ENCODE results near the gene TMEM59L. TPM values are rescaled to one million over a fixed set of nuclear protein-coding genes. Genes with fewer than 3 reads are reported as not detected.

TMEM59L gene
- total and polyA plus RNA-seq, 9 of the 15 experiments (the other 6 are each of a cell fraction or from before 2014, with no cell fraction given), result 0.37 TPM; not detected in 8

DNA sequence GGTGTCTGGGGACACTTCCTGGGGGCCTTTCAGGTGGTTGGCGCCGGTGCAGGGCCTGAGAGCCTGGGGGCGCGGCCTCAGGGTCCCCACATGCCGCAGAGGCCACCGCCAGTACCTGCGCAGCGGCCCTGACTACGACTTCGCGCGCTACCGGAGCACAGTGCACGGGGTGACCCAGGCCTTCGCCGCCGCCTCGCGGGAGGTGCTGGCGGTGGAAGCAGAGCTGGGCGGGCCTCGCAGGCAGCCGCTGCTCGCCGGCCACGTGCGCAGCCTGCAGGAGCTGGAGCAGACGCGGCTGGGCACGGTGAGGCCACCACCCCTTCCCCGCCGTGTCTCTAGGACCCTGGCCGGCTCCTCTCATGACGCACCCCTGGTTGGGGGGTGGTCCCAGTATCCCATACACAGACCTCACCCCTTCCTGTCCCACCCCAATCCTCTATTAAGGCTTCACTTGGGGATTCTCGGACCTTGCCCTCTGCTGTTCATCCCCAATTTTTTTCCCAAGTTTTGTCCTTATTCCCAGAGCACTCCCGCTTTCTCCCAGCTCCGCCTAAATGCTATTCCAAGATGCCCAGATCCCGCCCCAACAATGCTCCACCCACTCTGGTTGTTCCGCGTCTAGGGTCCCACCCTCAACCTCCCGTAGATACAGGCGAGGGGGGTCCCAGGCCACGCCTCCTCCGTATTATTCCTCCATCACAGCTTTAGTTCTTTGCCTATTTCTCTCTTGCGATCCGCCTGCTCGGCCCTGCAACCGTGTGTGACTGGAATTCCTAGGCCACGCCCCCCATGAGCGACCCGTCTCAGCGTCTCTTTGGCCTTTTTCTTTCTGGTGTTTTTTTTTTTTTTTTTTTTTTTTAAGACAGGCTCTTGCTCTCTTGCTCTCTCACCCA lies 23.0 kb upstream of the TMEM59L start (continued):
- TF ChIP-seq, protein P1, sequence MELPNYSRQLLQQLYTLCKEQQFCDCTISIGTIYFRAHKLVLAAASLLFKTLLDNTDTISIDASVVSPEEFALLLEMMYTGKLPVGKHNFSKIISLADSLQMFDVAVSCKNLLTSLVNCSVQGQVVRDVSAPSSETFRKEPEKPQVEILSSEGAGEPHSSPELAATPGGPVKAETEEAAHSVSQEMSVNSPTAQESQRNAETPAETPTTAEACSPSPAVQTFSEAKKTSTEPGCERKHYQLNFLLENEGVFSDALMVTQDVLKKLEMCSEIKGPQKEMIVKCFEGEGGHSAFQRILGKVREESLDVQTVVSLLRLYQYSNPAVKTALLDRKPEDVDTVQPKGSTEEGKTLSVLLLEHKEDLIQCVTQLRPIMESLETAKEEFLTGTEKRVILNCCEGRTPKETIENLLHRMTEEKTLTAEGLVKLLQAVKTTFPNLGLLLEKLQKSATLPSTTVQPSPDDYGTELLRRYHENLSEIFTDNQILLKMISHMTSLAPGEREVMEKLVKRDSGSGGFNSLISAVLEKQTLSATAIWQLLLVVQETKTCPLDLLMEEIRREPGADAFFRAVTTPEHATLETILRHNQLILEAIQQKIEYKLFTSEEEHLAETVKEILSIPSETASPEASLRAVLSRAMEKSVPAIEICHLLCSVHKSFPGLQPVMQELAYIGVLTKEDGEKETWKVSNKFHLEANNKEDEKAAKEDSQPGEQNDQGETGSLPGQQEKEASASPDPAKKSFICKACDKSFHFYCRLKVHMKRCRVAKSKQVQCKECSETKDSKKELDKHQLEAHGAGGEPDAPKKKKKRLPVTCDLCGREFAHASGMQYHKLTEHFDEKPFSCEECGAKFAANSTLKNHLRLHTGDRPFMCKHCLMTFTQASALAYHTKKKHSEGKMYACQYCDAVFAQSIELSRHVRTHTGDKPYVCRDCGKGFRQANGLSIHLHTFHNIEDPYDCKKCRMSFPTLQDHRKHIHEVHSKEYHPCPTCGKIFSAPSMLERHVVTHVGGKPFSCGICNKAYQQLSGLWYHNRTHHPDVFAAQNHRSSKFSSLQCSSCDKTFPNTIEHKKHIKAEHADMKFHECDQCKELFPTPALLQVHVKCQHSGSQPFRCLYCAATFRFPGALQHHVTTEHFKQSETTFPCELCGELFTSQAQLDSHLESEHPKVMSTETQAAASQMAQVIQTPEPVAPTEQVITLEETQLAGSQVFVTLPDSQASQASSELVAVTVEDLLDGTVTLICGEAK (IDR thresholded peaks at IDR 0.05), result no peak
- TF ChIP-seq, protein P1 (CRISPR knock-in tag; IDR thresholded peaks at IDR 0.05), result peak; percentile 59
- peak; percentile 68 for TF ChIP-seq RBFOX2 (IDR thresholded peaks at IDR 0.05; ENCODE audit: low read depth, low read length)
- peak; percentile 95 for TF ChIP-seq NR3C1 (CRISPR knock-in tag; IDR thresholded peaks at IDR 0.05)
- TF ChIP-seq SREBF2 (CRISPR knock-in tag; IDR thresholded peaks at IDR 0.05), result no peak
- TF ChIP-seq, protein P2, sequence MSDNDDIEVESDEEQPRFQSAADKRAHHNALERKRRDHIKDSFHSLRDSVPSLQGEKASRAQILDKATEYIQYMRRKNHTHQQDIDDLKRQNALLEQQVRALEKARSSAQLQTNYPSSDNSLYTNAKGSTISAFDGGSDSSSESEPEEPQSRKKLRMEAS (CRISPR knock-in tag; IDR thresholded peaks at IDR 0.05), result peak; percentile 100
- TF ChIP-seq ZNF282 (CRISPR knock-in tag; IDR thresholded peaks at IDR 0.05), result peak; percentile 77
- TF ChIP-seq BRD4 (IDR thresholded peaks at IDR 0.05), result no peak
- TF ChIP-seq PCBP2 (IDR thresholded peaks at IDR 0.05; ENCODE audit: low read depth, low read length, poor library complexity, severe bottlenecking), result no peak
- TF ChIP-seq RBBP5 (IDR thresholded peaks at IDR 0.05; ENCODE audit: borderline replicate concordance, insufficient read depth, low read length, poor library complexity, severe bottlenecking), result no peak
- TF ChIP-seq HMGN3 (IDR thresholded peaks at IDR 0.05; ENCODE audit: borderline replicate concordance, extremely low read depth, insufficient read length, low read depth, low read length), result peak; percentile 5
- peak in 1 of 2 experiments; percentile 47; a peak in 1 of 4 replicates for TF ChIP-seq KDM4B (IDR thresholded peaks at IDR 0.05; ENCODE audit: borderline replicate concordance in 2 of 2, low read depth in 1 of 2)
- TF ChIP-seq HDAC3 (IDR thresholded peaks at IDR 0.05; ENCODE audit: borderline replicate concordance, partially characterized antibody), result no peak
- TF ChIP-seq GATA2 (CRISPR knock-in tag; IDR thresholded peaks at IDR 0.05), result no peak
- TF ChIP-seq NEUROD1 (IDR thresholded peaks at IDR 0.05; ENCODE audit: borderline replicate concordance, low read depth, low read length, partially characterized antibody), result peak; percentile 23
- peak in 1 of 2 experiments; percentile 11; a peak in 2 of 4 replicates for TF ChIP-seq MAZ (CRISPR knock-in tag; conservative IDR thresholded peaks at IDR 0.05 in 1 of 2, IDR thresholded peaks at IDR 0.05 in 1 of 2)
- TF ChIP-seq BHLHE40 (IDR thresholded peaks at IDR 0.05; ENCODE audit: low read length), result peak; percentile 89
- TF ChIP-seq RBM39 (optimal IDR thresholded peaks at IDR 0.05; ENCODE audit: low read depth, low read length), result peak; percentile 13
